ENCODE measurements around the gene HMBS. TPM values are rescaled to one million over a fixed set of nuclear protein-coding genes. Genes with fewer than 3 reads are reported as not detected.
"Not testable (repeated sequence)": the region's sequence is repeated elsewhere in the genome, so short reads cannot be mapped to it uniquely, and the experiment has no call there.

HMBS gene
- total RNA-seq, 4 donors from 2014 or later = 9.9 to 22.1 (median 14.2) TPM

DNA sequence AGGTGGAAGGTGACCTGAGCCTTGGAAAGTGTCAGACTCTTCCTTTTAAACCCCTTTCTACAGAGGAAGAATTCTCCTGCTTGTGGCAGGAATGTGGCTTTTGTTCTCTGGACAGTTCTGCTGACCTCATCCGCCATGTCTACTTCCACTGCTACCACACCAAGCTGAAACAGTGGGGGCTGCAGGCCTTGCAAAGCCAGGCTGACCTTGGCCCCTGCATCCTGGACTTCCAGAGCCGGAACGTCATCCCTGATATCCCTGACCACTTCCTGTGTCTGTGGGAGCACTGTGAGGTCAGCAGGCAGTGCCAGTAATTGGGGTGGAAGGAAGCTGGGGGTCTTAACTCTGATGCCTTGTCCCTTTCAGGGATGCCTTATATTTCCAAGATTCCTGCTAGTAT lies 46.0 kb downstream of the HMBS start:
- intact Hi-C loops (cut with DNase I) = no loop called here
- Histone ChIP-seq H3K9me3 (no peaks in the 10 kb centered on the region), H3K27ac (no peak overlapping the region), H3K36me3 (peaks cover 24 to 84% (median 35%) of the 10 kb centered on the region in 3 donors), H3K4me1 (peaks cover 3 to 14% (median 5%) of the 10 kb centered on the region in 3 donors), H3K4me3 (no peak overlapping the region), H3K27me3 (no peaks in the 10 kb centered on the region)
- DNase-seq = no peak
- WGBS, 2 donors = 57 to 83% methylated on average over 2 to 3 of the region's 3 CpGs
- TF ChIP-seq, protein P1, sequence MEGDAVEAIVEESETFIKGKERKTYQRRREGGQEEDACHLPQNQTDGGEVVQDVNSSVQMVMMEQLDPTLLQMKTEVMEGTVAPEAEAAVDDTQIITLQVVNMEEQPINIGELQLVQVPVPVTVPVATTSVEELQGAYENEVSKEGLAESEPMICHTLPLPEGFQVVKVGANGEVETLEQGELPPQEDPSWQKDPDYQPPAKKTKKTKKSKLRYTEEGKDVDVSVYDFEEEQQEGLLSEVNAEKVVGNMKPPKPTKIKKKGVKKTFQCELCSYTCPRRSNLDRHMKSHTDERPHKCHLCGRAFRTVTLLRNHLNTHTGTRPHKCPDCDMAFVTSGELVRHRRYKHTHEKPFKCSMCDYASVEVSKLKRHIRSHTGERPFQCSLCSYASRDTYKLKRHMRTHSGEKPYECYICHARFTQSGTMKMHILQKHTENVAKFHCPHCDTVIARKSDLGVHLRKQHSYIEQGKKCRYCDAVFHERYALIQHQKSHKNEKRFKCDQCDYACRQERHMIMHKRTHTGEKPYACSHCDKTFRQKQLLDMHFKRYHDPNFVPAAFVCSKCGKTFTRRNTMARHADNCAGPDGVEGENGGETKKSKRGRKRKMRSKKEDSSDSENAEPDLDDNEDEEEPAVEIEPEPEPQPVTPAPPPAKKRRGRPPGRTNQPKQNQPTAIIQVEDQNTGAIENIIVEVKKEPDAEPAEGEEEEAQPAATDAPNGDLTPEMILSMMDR (IDR thresholded peaks at IDR 0.05) = no peak
- TF ChIP-seq POLR2A (IDR thresholded peaks at IDR 0.05) = no peak

DNA sequence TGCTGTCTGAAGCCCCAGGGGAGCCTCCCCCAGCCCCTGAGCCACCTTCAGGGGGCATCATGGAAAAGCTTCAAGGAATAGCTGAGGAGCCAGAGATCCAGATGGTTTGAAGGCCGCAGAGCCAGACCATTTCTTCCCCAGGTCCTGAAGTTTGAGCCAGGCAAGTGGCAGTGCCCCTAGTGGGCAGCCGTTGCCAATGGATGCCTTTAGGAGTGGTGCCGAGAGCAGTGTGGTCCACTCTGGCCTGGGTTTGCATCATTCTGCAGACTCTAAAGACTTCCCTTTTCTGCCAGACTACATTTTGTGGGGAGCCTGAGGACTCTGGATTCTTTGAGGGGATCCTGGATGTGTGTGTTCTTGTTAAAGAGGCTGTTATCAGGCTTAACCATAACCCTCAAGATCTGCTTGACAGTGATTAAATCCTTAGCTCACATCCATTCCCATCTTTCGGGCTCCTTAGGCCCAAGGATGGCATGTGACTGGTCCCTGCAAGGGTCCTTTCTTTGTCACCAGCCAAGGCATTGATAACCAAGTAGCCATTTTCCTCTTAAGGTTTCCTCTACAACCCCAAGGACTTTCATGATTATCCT lies 49.8 kb downstream of the HMBS start:
- no peak for DNase-seq
- no peaks in the 10 kb centered on the region for H3K9me3 ChIP-seq
- peaks cover 24 to 54% (median 35%) of the 10 kb centered on the region in 3 donors for H3K36me3 ChIP-seq
- 60 to 63% methylated on average over 1 to 4 of the region's 4 CpGs for WGBS, 2 donors
- no peak overlapping the region for H3K4me3 ChIP-seq
- TF ChIP-seq POLR2A (IDR thresholded peaks at IDR 0.05) = no peak
- TF ChIP-seq, protein P1 (IDR thresholded peaks at IDR 0.05) = peak in 4 of 6 experiments; percentile 12 to 53 (median 35)
- H3K27me3 ChIP-seq = no peaks in the 10 kb centered on the region
- no peak overlapping the region for H3K27ac ChIP-seq
- intact Hi-C loops (cut with DNase I) = no loop called here
- no peaks in the 10 kb centered on the region for H3K4me1 ChIP-seq

DNA sequence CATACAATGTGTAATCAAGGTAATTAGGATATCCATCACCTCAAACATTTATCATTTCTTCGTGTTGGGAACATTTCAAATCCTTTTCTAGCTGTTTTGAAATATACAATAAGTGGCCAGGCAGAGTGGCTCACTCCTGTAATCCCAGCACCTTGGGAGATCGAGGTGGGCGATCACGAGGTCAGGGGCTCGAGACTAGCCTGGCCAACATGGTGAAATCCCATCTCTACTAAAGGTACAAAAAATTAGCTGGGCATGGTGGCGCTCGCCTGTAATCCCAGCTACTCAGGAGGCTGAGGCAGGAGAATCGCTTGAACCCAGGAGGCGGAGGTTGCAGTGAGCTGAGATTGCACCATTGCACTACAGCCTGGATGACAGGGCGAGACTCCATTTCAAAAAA lies 54.6 kb downstream of the HMBS start:
- WGBS, 2 donors = 85 to 90% methylated on average over 9 to 10 of the region's 10 CpGs

More for the DNA sequence above, 54.6 kb downstream of the HMBS start:
- H3K27ac ChIP-seq; H3K9me3 ChIP-seq; H3K4me3 ChIP-seq; intact Hi-C loops (cut with DNase I); DNase-seq; H3K36me3 ChIP-seq; H3K4me1 ChIP-seq: not testable (repeated sequence)
- peaks cover 0 to 14% (median 0%) of the 10 kb centered on the region in 4 donors for H3K27me3 ChIP-seq

Other genes starting within 250 kb of the HMBS start
- gene CXCR5, start 201.0 kb upstream of the HMBS start, total RNA-seq = under 1 TPM in 1 of 4 donors, not detected in 3; 0.06 TPM
- gene BCL9L, start 159.0 kb upstream of the HMBS start, total RNA-seq = 10 to 100 TPM; 16.4 to 29.6 (median 18.9) TPM
- gene UPK2, start 128.6 kb upstream of the HMBS start, total RNA-seq = under 1 TPM in 1 of 4 donors, not detected in 3; 0.57 TPM
- gene FOXR1, start 113.1 kb upstream of the HMBS start, total RNA-seq = not detected
- 10 to 100 TPM in 3 of 4 donors, 1 to 10 TPM in 1; 9.2 to 58.9 (median 29.4) TPM for gene CENATAC, start 86.7 kb upstream of the HMBS start, total RNA-seq
- 1,000 to 10,000 TPM in 3 of 4 donors, 100 to 1,000 TPM in 1; 729 to 2,261 (median 1,537) TPM for gene RPS25, start 66.5 kb upstream of the HMBS start, total RNA-seq
- 10 to 100 TPM; 26.5 to 44.4 (median 41.2) TPM for gene TRAPPC4, start 66.1 kb upstream of the HMBS start, total RNA-seq
- gene SLC37A4, start 54.0 kb upstream of the HMBS start, total RNA-seq = 10 to 100 TPM in 3 of 4 donors, 1 to 10 TPM in 1; 6.9 to 13.9 (median 11.5) TPM
- gene HYOU1, start 27.7 kb upstream of the HMBS start, total RNA-seq = 10 to 100 TPM; 44.1 to 93.8 (median 65.4) TPM
- 10 to 100 TPM; 15.2 to 28.4 (median 18.2) TPM for gene VPS11, start 17.1 kb upstream of the HMBS start, total RNA-seq
- 10 to 100 TPM; 18.5 to 29.9 (median 26.7) TPM for gene DPAGT1, start 17.0 kb downstream of the HMBS start, total RNA-seq
- gene C2CD2L, start 22.5 kb downstream of the HMBS start, total RNA-seq = 10 to 100 TPM in 1 of 4 donors, 1 to 10 TPM in 3; 5.1 to 12.8 (median 8.0) TPM
- gene HINFP, start 36.7 kb downstream of the HMBS start, total RNA-seq = 10 to 100 TPM in 3 of 4 donors, 1 to 10 TPM in 1; 7.0 to 33.2 (median 13.9) TPM
- gene ABCG4, start 64.2 kb downstream of the HMBS start, total RNA-seq = under 1 TPM; 0.15 to 0.94 (median 0.39) TPM
- gene NLRX1, start 83.8 kb downstream of the HMBS start, total RNA-seq = 10 to 100 TPM; 31.5 to 83.3 (median 67.5) TPM
- under 1 TPM in 1 of 4 donors, not detected in 3; under 0.01 TPM for gene NHERF4, start 100.6 kb downstream of the HMBS start, total RNA-seq
- gene CBL, start 121.5 kb downstream of the HMBS start, total RNA-seq = 10 to 100 TPM in 3 of 4 donors, 1 to 10 TPM in 1; 9.9 to 14.2 (median 12.4) TPM
- gene MCAM, start 232.2 kb downstream of the HMBS start, total RNA-seq = 100 to 1,000 TPM in 2 of 4 donors, 10 to 100 TPM in 2; 20.8 to 169 (median 80.9) TPM
- 10 to 100 TPM; 10.5 to 17.9 (median 12.2) TPM for gene RNF26, start 249.6 kb downstream of the HMBS start, total RNA-seq